AG09309 (cell line): Measurements from ENCODE around the gene CHEK2.

Experiments
- DNase-seq: peaks from one replicate; pipeline ENCODE4 v3.0.0-alpha.2; 2010; ENCODE audit warnings: low read depth
- H3K4me3 ChIP-seq: 2 replicates; pipeline ENCODE4 v1.5.1; 2011; ENCODE audit warnings: mild to moderate bottlenecking, low read depth, low read length, moderate library complexity; ENCODE audit not compliant: control insufficient read depth
- CTCF ChIP-seq: IDR thresholded peaks from 2 replicates; pipeline ENCODE4 v1.5.1; 2011; ENCODE audit warnings: mild to moderate bottlenecking, low read depth, low read length, inconsistent platforms; ENCODE audit not compliant: insufficient read depth, control insufficient read depth; ENCODE audit errors: missing control alignments

The CHEK2 gene

GRCh38 chr22:28728621-28729313 is 12.9 kb downstream of the CHEK2 start:
- TF ChIP-seq CTCF: no peak
- no peak for DNase-seq
- H3K4me3 ChIP-seq: no peak overlapping the region

DNA sequence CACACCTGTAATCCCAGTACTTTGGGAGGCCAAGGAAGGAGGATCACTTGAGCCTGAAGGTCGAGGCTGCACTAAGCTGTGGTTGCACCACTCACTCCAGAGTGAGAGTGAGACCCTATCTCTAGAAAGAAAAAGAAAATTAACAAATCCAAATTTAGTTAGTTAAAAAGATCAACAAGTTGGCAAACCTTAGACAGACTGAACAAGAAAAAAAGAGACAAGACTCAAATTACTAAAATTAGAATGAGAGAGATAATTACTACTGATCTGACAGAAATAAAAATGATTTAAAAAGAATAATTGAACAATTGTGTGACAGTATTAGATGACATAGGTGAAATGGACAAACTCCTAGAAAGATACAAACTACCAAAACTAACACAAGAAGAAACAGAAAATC is 13.6 kb downstream of the CHEK2 start:
- no peak for DNase-seq
- no peak overlapping the region for H3K4me3 ChIP-seq
- no peak for TF ChIP-seq CTCF

- no peak overlapping the region for H3K4me3 ChIP-seq
- TF ChIP-seq CTCF: no peak
- no peak for DNase-seq
Measured at GRCh38 chr22:28718044-28718443, 23.6 kb downstream of the CHEK2 start.

GRCh38 chr22:28716686-28717085 is 24.9 kb downstream of the CHEK2 start:
- no peak for TF ChIP-seq CTCF

GRCh38 chr22:28715611-28716010 is 26.0 kb downstream of the CHEK2 start:
- no peak for TF ChIP-seq CTCF
- H3K4me3 ChIP-seq: no peak overlapping the region
- no peak for DNase-seq

More at GRCh38 chr22:28716686-28717085, 24.9 kb downstream of the CHEK2 start:
- no peak for DNase-seq
- H3K4me3 ChIP-seq: no peak overlapping the region

DNA sequence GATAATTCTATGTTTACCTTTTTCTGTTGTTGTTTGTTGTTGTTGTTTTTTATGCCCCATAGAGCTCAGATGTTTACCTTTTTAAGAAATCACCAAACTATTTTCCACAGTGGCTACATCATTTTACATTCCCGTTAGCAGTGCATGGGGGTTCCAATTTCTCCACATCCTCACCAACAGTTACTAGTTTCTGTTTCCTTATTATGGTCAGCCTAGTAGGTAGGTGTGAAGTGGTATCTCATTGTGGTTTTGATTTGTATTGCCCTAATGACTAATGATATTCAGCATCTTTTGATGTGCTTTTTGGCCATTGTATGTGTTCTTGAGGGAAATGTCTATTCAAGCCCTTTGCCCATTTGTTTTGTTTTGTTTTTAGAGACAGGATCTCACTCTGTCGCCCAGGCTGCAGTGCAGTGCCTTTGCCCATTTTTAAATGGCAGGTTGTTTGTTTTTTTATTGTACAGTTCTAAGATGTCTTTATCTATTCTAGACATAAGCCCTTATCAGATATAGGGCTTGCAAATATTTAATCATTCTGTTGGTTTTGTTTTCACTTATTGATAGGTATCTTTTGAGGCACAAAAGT is 27.5 kb downstream of the CHEK2 start:
- no peak for DNase-seq
- no peak overlapping the region for H3K4me3 ChIP-seq
- no peak for TF ChIP-seq CTCF
